IMR-90 (cell line): Measurements from ENCODE around the gene PSENEN. TPM values are rescaled to one million over a fixed set of nuclear protein-coding genes. Genes with fewer than 3 reads are reported as not detected.

Experiments used
- ATAC-seq: fragments of 200-7000 bp; cut with Tn5 transposase; 2 replicates; pipeline ENCODE4 v1.9.1; 2020; ENCODE audit warnings: low read depth, mild to moderate bottlenecking, moderate library complexity
- BruUV-seq: library from RNA; stranded (reverse); fragments of 400-500 nt; replicated peaks from 2 replicates; lab custom pipeline; 2021; lab: Mats Ljungman, UMichigan
- CTCF ChIA-PET: fragments of 300-600 bp; formaldehyde crosslinking; extraction: SDS; loops from one replicate; lab custom pipeline; 2021; ENCODE audit warnings: antibody characterized with exemption; lab: Yijun Ruan, JAX
- POLR2A ChIA-PET: fragments of 300-600 bp; sonication (Branson Sonifier 250); formaldehyde crosslinking; loops from one replicate; lab custom pipeline; 2022; ENCODE audit warnings: antibody characterized with exemption; ENCODE audit not compliant: unreplicated experiment; lab: Charles Lee
- DNase-seq: peaks from one replicate; pipeline ENCODE4 v3.0.0; 2013
- H2AFZ ChIP-seq: replicated peaks from 2 replicates; pipeline ENCODE3; 2013; ENCODE audit warnings: low read length, mild to moderate bottlenecking; ENCODE audit not compliant: poor library complexity
- H2AK5ac ChIP-seq: 2 replicates; pipeline ENCODE4 v1.6.1; 2013; ENCODE audit warnings: low read depth, low read length, inconsistent platforms
- H2AK9ac ChIP-seq: replicated peaks from 2 replicates; pipeline ENCODE3; 2013; ENCODE audit warnings: mild to moderate bottlenecking, low read depth, low read length, moderate library complexity; ENCODE audit not compliant: poor library complexity
- H2BK120ac ChIP-seq: 2 replicates; pipeline ENCODE4 v1.6.1; 2013; ENCODE audit warnings: low read depth, low read length, inconsistent platforms
- H2BK15ac ChIP-seq: 3 replicates; pipeline ENCODE4 v1.6.1; 2013; ENCODE audit warnings: low read depth, low read length, inconsistent platforms
- H2BK20ac ChIP-seq: 2 replicates; pipeline ENCODE4 v1.6.1; 2013; ENCODE audit warnings: low read depth, mild to moderate bottlenecking, inconsistent platforms, low read length, moderate library complexity
- H2BK5ac ChIP-seq: 2 replicates; pipeline ENCODE4 v1.6.1; 2013; ENCODE audit warnings: mild to moderate bottlenecking, low read depth, low read length, inconsistent platforms; ENCODE audit not compliant: poor library complexity, severe bottlenecking
- H3K14ac ChIP-seq: replicated peaks from 2 replicates; pipeline ENCODE4 v1.6.1; 2013; ENCODE audit warnings: low read depth, low read length, inconsistent platforms
- H3K18ac ChIP-seq: 2 replicates; pipeline ENCODE4 v1.6.1; 2013; ENCODE audit warnings: low read depth, low read length, control low read depth
- H3K23ac ChIP-seq: 2 replicates; pipeline ENCODE4 v1.6.1; 2013; ENCODE audit warnings: low read depth, low read length, inconsistent platforms
- H3K27ac ChIP-seq: 2 replicates; pipeline ENCODE4 v1.5.1; 2013; ENCODE audit warnings: mild to moderate bottlenecking, control low read depth, low read length; ENCODE audit not compliant: insufficient read depth
- H3K27me3 ChIP-seq: 2 replicates; pipeline ENCODE4 v1.6.1; 2013; ENCODE audit warnings: low read length; ENCODE audit not compliant: control insufficient read depth, insufficient read depth
- H3K36me3 ChIP-seq: 2 replicates; pipeline ENCODE4 v1.6.1; 2013; ENCODE audit warnings: low read length, mixed read lengths; ENCODE audit not compliant: control insufficient read depth, insufficient read depth
- H3K4ac ChIP-seq: 2 replicates; pipeline ENCODE4 v1.6.1; 2013; ENCODE audit warnings: low read depth, low read length, inconsistent platforms
- H3K4me1 ChIP-seq: 2 replicates; pipeline ENCODE4 v1.6.1; 2013; ENCODE audit warnings: low read length, mixed read lengths; ENCODE audit not compliant: control insufficient read depth, insufficient read depth
- H3K4me2 ChIP-seq: 2 replicates; pipeline ENCODE4 v1.6.1; 2013; ENCODE audit warnings: low read depth, mild to moderate bottlenecking, control low read depth, low read length, moderate library complexity
- H3K4me3 ChIP-seq: 2 replicates; pipeline ENCODE4 v1.5.1; 2013; ENCODE audit warnings: low read depth, mild to moderate bottlenecking, control low read depth, low read length, moderate library complexity; ENCODE audit not compliant: insufficient read depth
- H3K56ac ChIP-seq: 2 replicates; pipeline ENCODE4 v1.6.1; 2013; ENCODE audit warnings: low read length, inconsistent platforms; ENCODE audit not compliant: insufficient read depth; ENCODE audit errors: extremely low read depth
- H3K79me1 ChIP-seq, 2 experiments: 2 replicates each; pipeline ENCODE4 v1.6.1; 2013; ENCODE audit warnings: low read length in 2 of 2, inconsistent platforms in 1 of 2, low read depth in 1 of 2
- H3K9ac ChIP-seq: 2 replicates; pipeline ENCODE4 v1.6.1; 2013; ENCODE audit warnings: low read depth, low read length, control low read depth
- H3K9me1 ChIP-seq: 2 replicates; pipeline ENCODE4 v1.6.1; 2013; ENCODE audit warnings: low read length, inconsistent platforms; ENCODE audit not compliant: insufficient read depth
- H3K9me3 ChIP-seq: 2 replicates; pipeline ENCODE4 v1.6.1; 2013; ENCODE audit warnings: low read length; ENCODE audit not compliant: control insufficient read depth, insufficient read depth
- H4K20me1 ChIP-seq: 2 replicates; pipeline ENCODE4 v1.6.1; 2013; ENCODE audit warnings: low read length, inconsistent platforms; ENCODE audit not compliant: insufficient read depth
- H4K5ac ChIP-seq: 2 replicates; pipeline ENCODE4 v1.6.1; 2013; ENCODE audit warnings: mild to moderate bottlenecking, low read depth, low read length, control low read depth
- H4K8ac ChIP-seq, 2 experiments: 2 replicates each; pipeline ENCODE4 v1.6.1; 2013; ENCODE audit warnings: low read depth in 2 of 2, low read length in 2 of 2, control low read depth in 1 of 2, inconsistent platforms in 1 of 2
- H4K91ac ChIP-seq: 2 replicates; pipeline ENCODE4 v1.6.1; 2013; ENCODE audit warnings: low read depth, low read length, inconsistent platforms; ENCODE audit not compliant: insufficient read depth
- BHLHE40 ChIP-seq: fragments of 150-350 bp; IDR thresholded peaks from 2 replicates; pipeline ENCODE4 v1.6.1; 2016; ENCODE audit warnings: mild to moderate bottlenecking, low read depth, low read length
- CEBPB ChIP-seq: IDR thresholded peaks from 2 replicates; pipeline ENCODE4 v1.6.1; 2012; ENCODE audit warnings: low read depth, low read length, improper control_type of control experiment
- CHD1 ChIP-seq: IDR thresholded peaks from 2 replicates; pipeline ENCODE4 v1.6.1; 2012; ENCODE audit warnings: low read depth, low read length, improper control_type of control experiment
- ELK1 ChIP-seq: fragments of 150-350 bp; IDR thresholded peaks from 2 replicates; pipeline ENCODE4 v1.6.1; 2016; ENCODE audit warnings: low read depth, mild to moderate bottlenecking, low read length, moderate library complexity, borderline replicate concordance
- FOS ChIP-seq: fragments of 150-350 bp; IDR thresholded peaks from 2 replicates; pipeline ENCODE4 v1.6.1; 2016; ENCODE audit warnings: low read depth, low read length
- MAFK ChIP-seq: IDR thresholded peaks from 2 replicates; pipeline ENCODE4 v1.6.1; 2012; ENCODE audit warnings: low read depth, low read length, improper control_type of control experiment
- MXI1 ChIP-seq: IDR thresholded peaks from 2 replicates; pipeline ENCODE4 v1.6.1; 2012; ENCODE audit warnings: low read depth, mild to moderate bottlenecking, low read length, moderate library complexity, borderline replicate concordance
- RAD21 ChIP-seq: IDR thresholded peaks from 2 replicates; pipeline ENCODE4 v1.6.1; 2012; ENCODE audit warnings: low read length, improper control_type of control experiment
- RCOR1 ChIP-seq: IDR thresholded peaks from 2 replicates; pipeline ENCODE4 v1.6.1; 2012; ENCODE audit warnings: mild to moderate bottlenecking, low read length, improper control_type of control experiment; ENCODE audit not compliant: insufficient replicate concordance
- RFX5 ChIP-seq: IDR thresholded peaks from 2 replicates; pipeline ENCODE4 v1.8.0; 2012; ENCODE audit warnings: low read depth, mild to moderate bottlenecking, low read length, moderate library complexity
- SMC3 ChIP-seq: fragments of 150-350 bp; IDR thresholded peaks from 2 replicates; pipeline ENCODE4 v1.6.1; 2016; ENCODE audit warnings: low read depth, mild to moderate bottlenecking, antibody characterized with exemption, low read length, moderate library complexity
- USF2 ChIP-seq: fragments of 150-350 bp; IDR thresholded peaks from 2 replicates; pipeline ENCODE4 v1.6.1; 2017; ENCODE audit warnings: mild to moderate bottlenecking, antibody characterized with exemption, low read length, low read depth
- WGBS, 2 experiments: methylation state at CpG; one replicate each; pipeline versions ENCODE4 v1.1.5 to v1.1.7; 2013; ENCODE audit warnings: missing lambda C conversion rate in 2 of 2; ENCODE audit not compliant: insufficient read length in 1 of 2; ENCODE audit errors: extremely low coverage in 2 of 2; 5-methylcytosine and 5-hydroxymethylcytosine counted together
- dilution Hi-C: fragments of 300-500 bp; cut with HindIII; formaldehyde crosslinking; loops from one replicate; pipeline ENCODE4 v1.14.3; 2018; ENCODE audit warnings: low sequenced_read_pairs; ENCODE audit not compliant: unreplicated experiment
- in situ Hi-C: fragments of 300-500 bp; cut with MboI; formaldehyde crosslinking; loops from 3 replicates; pipeline ENCODE4 v1.14.3; 2019; ENCODE audit warnings: low sequenced_read_pairs, inconsistent platforms, mixed read lengths
- intact Hi-C: fragments of 100-400 bp; cut with micrococcal nuclease; formaldehyde crosslinking; loops from 2 replicates; pipeline ENCODE4 v1.10.0; 2022
- polyA plus RNA-seq, 3 experiments: library from polyadenylated mRNA; depleted of rRNA; stranded (reverse); fragments of >200 nt; gene quantifications; 2 replicates each; pipeline ENCODE4 v1.2.3, GENCODE V29; 2012; ENCODE audit warnings: low replicate concordance in 1 of 3
- total RNA-seq: library from RNA; depleted of rRNA; stranded (reverse); fragments of >200 nt; gene quantifications from 2 replicates; pipeline ENCODE4 v1.2.3, GENCODE V29; 2012

Gene PSENEN
- total and polyA plus RNA-seq, 2 of the 4 experiments (the other 2 are of a cell fraction): 9.0 to 47.0 TPM

- TF ChIP-seq CHD1 (no peak), ELK1 (no peak), FOS (no peak), SMC3 (no peak), RFX5 (no peak), RCOR1 (no peak), USF2 (no peak), BHLHE40 (no peak), RAD21 (no peak), CEBPB (no peak), MAFK (no peak), MXI1 (no peak)
- Histone ChIP-seq H3K79me1 (no peaks in the 10 kb centered on the region), H3K4me3 (no peak overlapping the region), H3K4ac (no peak overlapping the region), H2BK20ac (no peak overlapping the region), H3K14ac (no peak overlapping the region), H2BK15ac (no peak overlapping the region), H3K4me1 (no peaks in the 10 kb centered on the region), H2AK5ac (no peak overlapping the region), H3K18ac (no peak overlapping the region), H3K36me3 (peaks cover 14% of the 10 kb centered on the region), H3K27ac (no peak overlapping the region), H2AK9ac (no peak overlapping the region), H2BK5ac (no peak overlapping the region), H3K9me1 (no peaks in the 10 kb centered on the region), H4K91ac (no peak overlapping the region), H2BK120ac (no peak overlapping the region), H4K5ac (no peak overlapping the region), H3K23ac (no peak overlapping the region), H3K56ac (no peak overlapping the region), H4K8ac (no peak overlapping the region), H3K4me2 (no peak overlapping the region), H3K27me3 (no peaks in the 10 kb centered on the region), H2AFZ (no peak overlapping the region), H3K9me3 (no peaks in the 10 kb centered on the region), H3K9ac (no peak overlapping the region), H4K20me1 (no peaks in the 10 kb centered on the region)
- ATAC-seq: no peak
- WGBS, 2 experiments: 66% methylated on average over 10 of the region's 28 CpGs; no CpG with 5 or more reads in 1 of the 2 experiments
- in situ Hi-C loops: no loop called here
- CTCF ChIA-PET: no interaction called here
- no peak for DNase-seq
- POLR2A ChIA-PET: no interaction called here
- intact Hi-C loops: no loop called here
- no TSS peak for BruUV-seq
- dilution Hi-C loops: no loop called here
Measured at GRCh38 chr19:35783469-35784434, 38.3 kb downstream of the PSENEN start.
